HepG2 (cell line): ENCODE results near the gene PRDM10. TPM values are rescaled to one million over a fixed set of nuclear protein-coding genes. Genes with fewer than 3 reads are reported as not detected.

ENCODE experiments used
- AHDC1 ChIP-seq: sonication (generic); formaldehyde crosslinking; IDR thresholded peaks from 2 replicates; pipeline ENCODE4 v1.5.1; 2020; ENCODE audit warnings: mild to moderate bottlenecking, missing genetic modification reagents, borderline replicate concordance
- CCAR2 ChIP-seq: fragments of 200-400 bp; formaldehyde crosslinking; optimal IDR thresholded peaks from 2 replicates; pipeline ENCODE3; 2018; ENCODE audit warnings: low read depth, mild to moderate bottlenecking, low read length, moderate library complexity
- CEBPG ChIP-seq: IDR thresholded peaks from 2 replicates; pipeline ENCODE4 v1.6.1; 2016
- CENPX ChIP-seq: sonication (generic); formaldehyde crosslinking; IDR thresholded peaks from 2 replicates; pipeline ENCODE4 v1.9.0; 2021; ENCODE audit warnings: mild to moderate bottlenecking, missing genetic modification reagents, moderate library complexity
- CTCF ChIP-seq: sonication (generic); formaldehyde crosslinking; IDR thresholded peaks from 2 replicates; pipeline ENCODE4 v1.5.0; 2020; ENCODE audit warnings: mild to moderate bottlenecking, missing genetic modification reagents, moderate library complexity
- ERF ChIP-seq: IDR thresholded peaks from 2 replicates; pipeline ENCODE4 v1.6.1; 2018; ENCODE audit warnings: missing biosample characterization, missing genetic modification reagents
- ESRRA ChIP-seq: sonication (generic); formaldehyde crosslinking; IDR thresholded peaks from 2 replicates; pipeline ENCODE4 v1.5.1; 2020; ENCODE audit warnings: mild to moderate bottlenecking, low read depth, missing genetic modification reagents
- HNRNPK ChIP-seq: fragments of 200-400 bp; formaldehyde crosslinking; IDR thresholded peaks from 2 replicates; pipeline ENCODE4 v1.6.1; 2018; ENCODE audit warnings: low read length, low read depth, moderate library complexity, mild to moderate bottlenecking; ENCODE audit not compliant: poor library complexity, severe bottlenecking
- ISL2 ChIP-seq: sonication (generic); formaldehyde crosslinking; IDR thresholded peaks from 2 replicates; pipeline ENCODE4 v1.5.0; 2020; ENCODE audit warnings: missing genetic modification reagents
- MIER3 ChIP-seq: IDR thresholded peaks from 2 replicates; pipeline ENCODE4 v1.6.1; 2016; ENCODE audit warnings: missing compliant biosample characterization, borderline replicate concordance
- PAX8 ChIP-seq: sonication (generic); formaldehyde crosslinking; IDR thresholded peaks from 2 replicates; pipeline ENCODE4 v1.8.0; 2022; ENCODE audit warnings: mild to moderate bottlenecking, missing genetic modification reagents, borderline replicate concordance
- RFXAP ChIP-seq: sonication (generic); formaldehyde crosslinking; IDR thresholded peaks from 2 replicates; pipeline ENCODE4 v1.4.0; 2020; ENCODE audit warnings: missing genetic modification reagents, borderline replicate concordance
- STAG1 ChIP-seq: sonication (generic); formaldehyde crosslinking; IDR thresholded peaks from 2 replicates; pipeline ENCODE4 v1.4.0; 2020; ENCODE audit warnings: missing genetic modification reagents
- TFAP4 ChIP-seq: sonication (generic); IDR thresholded peaks from 2 replicates; pipeline ENCODE4 v1.6.1; 2016; ENCODE audit warnings: low read depth, borderline replicate concordance
- TFDP1 ChIP-seq: IDR thresholded peaks from 2 replicates; pipeline ENCODE4 v1.6.1; 2016; ENCODE audit warnings: missing compliant biosample characterization, missing genetic modification reagents, borderline replicate concordance
- TGIF2 ChIP-seq: IDR thresholded peaks from 2 replicates; pipeline ENCODE4 v1.6.1; 2016; ENCODE audit warnings: control low read depth, missing compliant biosample characterization
- TRIM24 ChIP-seq: sonication (generic); formaldehyde crosslinking; IDR thresholded peaks from 2 replicates; pipeline ENCODE4 v1.8.0; 2022; ENCODE audit warnings: mild to moderate bottlenecking, missing genetic modification reagents
- XBP1 ChIP-seq: sonication (generic); formaldehyde crosslinking; IDR thresholded peaks from 2 replicates; pipeline ENCODE4 v1.5.0; 2020; ENCODE audit warnings: missing genetic modification reagents
- ZKSCAN5 ChIP-seq: sonication (generic); formaldehyde crosslinking; IDR thresholded peaks from 2 replicates; pipeline ENCODE4 v1.5.1; 2020; ENCODE audit warnings: mild to moderate bottlenecking, missing genetic modification reagents
- ZNF160 ChIP-seq: sonication (generic); formaldehyde crosslinking; IDR thresholded peaks from 2 replicates; pipeline ENCODE4 v1.8.0; 2022; ENCODE audit warnings: mild to moderate bottlenecking, inconsistent platforms, missing genetic modification reagents
- ZNF558 ChIP-seq: sonication (generic); formaldehyde crosslinking; IDR thresholded peaks from 2 replicates; pipeline ENCODE4 v1.9.0; 2022; ENCODE audit warnings: mild to moderate bottlenecking, missing genetic modification reagents, borderline replicate concordance
- ZSCAN25 ChIP-seq: sonication (generic); formaldehyde crosslinking; IDR thresholded peaks from 2 replicates; pipeline ENCODE4 v1.8.0; 2022; ENCODE audit warnings: mild to moderate bottlenecking, missing genetic modification reagents
- polyA plus RNA-seq, 8 experiments: library from polyadenylated mRNA; depleted of rRNA in 3 of 8; stranded (reverse) in 7 of 8; unstranded in 1 of 8; fragments of >200 nt; fragmentation: Illumina TruSeq in 4 of 8; extraction: Trizol in 4 of 8; gene quantifications; 2 replicates each; pipeline versions ENCODE4 v1.2.1 to v1.2.3, GENCODE V29; 2011 to 2016; ENCODE audit warnings: low read depth in 4 of 8, missing spikeins in 1 of 8, mixed read lengths in 1 of 8; ENCODE audit not compliant: insufficient read depth in 1 of 8
- total RNA-seq, 5 experiments: library from RNA; depleted of rRNA; stranded (reverse); fragments of >200 nt; fragmentation: Illumina TruSeq; extraction: Trizol; gene quantifications; 2 replicates each; pipeline ENCODE4 v1.2.3, GENCODE V29; 2016; ENCODE audit warnings: low read depth in 1 of 5

PRDM10 gene
- total and polyA plus RNA-seq, 2 of the 13 experiments (the other 11 are each of a cell fraction or from before 2014, with no cell fraction given) = 5.7 to 5.8 TPM

GRCh38 chr11:129854232-129854805 lies 148.3 kb downstream of the PRDM10 start (continued):
- TF ChIP-seq TFAP4 = no peak
- TF ChIP-seq ISL2 (CRISPR knock-in tag) = no peak
- no peak for TF ChIP-seq STAG1 (CRISPR knock-in tag)
- no peak for TF ChIP-seq ZNF160
- TF ChIP-seq MIER3 (CRISPR knock-in tag) = no peak
- TF ChIP-seq XBP1 (CRISPR knock-in tag) = no peak
- no peak for TF ChIP-seq ZNF558 (CRISPR knock-in tag)
- no peak for TF ChIP-seq TRIM24
- no peak for TF ChIP-seq CEBPG (CRISPR knock-in tag)
- no peak for TF ChIP-seq CCAR2
- TF ChIP-seq ESRRA (CRISPR knock-in tag) = 0 out of 2 replicates have a peak, but pooled peaks have one; percentile 1
- TF ChIP-seq ZSCAN25 (CRISPR knock-in tag) = peak; percentile 1; the same call in 1 of the 2 replicates
- TF ChIP-seq CENPX (CRISPR knock-in tag) = no peak
- no peak for TF ChIP-seq TFDP1 (CRISPR knock-in tag)
- TF ChIP-seq PAX8 (CRISPR knock-in tag) = no peak
- TF ChIP-seq TGIF2 (CRISPR knock-in tag) = no peak
- TF ChIP-seq ZKSCAN5 (CRISPR knock-in tag) = 0 out of 2 replicates have a peak, but pooled peaks have one; percentile 35
- TF ChIP-seq AHDC1 = no peak
- no peak for TF ChIP-seq RFXAP (CRISPR knock-in tag)
- TF ChIP-seq HNRNPK = no peak
- no peak for TF ChIP-seq ERF (CRISPR knock-in tag)
- no peak for TF ChIP-seq CTCF (CRISPR knock-in tag)
